ENCODE results near the gene EBNA1BP2. TPM values are rescaled to one million over a fixed set of nuclear protein-coding genes. Genes with fewer than 3 reads are reported as not detected.

The EBNA1BP2 gene
- total RNA-seq, 1 donor: 65.9 TPM

- no peak for DNase-seq (ENCODE audit: low read depth)
- H3K4me3 ChIP-seq (ENCODE audit: low read depth, low read length): no peak overlapping the region
- TF ChIP-seq, protein P1, sequence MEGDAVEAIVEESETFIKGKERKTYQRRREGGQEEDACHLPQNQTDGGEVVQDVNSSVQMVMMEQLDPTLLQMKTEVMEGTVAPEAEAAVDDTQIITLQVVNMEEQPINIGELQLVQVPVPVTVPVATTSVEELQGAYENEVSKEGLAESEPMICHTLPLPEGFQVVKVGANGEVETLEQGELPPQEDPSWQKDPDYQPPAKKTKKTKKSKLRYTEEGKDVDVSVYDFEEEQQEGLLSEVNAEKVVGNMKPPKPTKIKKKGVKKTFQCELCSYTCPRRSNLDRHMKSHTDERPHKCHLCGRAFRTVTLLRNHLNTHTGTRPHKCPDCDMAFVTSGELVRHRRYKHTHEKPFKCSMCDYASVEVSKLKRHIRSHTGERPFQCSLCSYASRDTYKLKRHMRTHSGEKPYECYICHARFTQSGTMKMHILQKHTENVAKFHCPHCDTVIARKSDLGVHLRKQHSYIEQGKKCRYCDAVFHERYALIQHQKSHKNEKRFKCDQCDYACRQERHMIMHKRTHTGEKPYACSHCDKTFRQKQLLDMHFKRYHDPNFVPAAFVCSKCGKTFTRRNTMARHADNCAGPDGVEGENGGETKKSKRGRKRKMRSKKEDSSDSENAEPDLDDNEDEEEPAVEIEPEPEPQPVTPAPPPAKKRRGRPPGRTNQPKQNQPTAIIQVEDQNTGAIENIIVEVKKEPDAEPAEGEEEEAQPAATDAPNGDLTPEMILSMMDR (IDR thresholded peaks at IDR 0.05; ENCODE audit: insufficient read depth, low read length): no peak
These were observed 34.5 kb downstream of the EBNA1BP2 start for GRCh38 chr1:43137445-43138052.

DNA sequence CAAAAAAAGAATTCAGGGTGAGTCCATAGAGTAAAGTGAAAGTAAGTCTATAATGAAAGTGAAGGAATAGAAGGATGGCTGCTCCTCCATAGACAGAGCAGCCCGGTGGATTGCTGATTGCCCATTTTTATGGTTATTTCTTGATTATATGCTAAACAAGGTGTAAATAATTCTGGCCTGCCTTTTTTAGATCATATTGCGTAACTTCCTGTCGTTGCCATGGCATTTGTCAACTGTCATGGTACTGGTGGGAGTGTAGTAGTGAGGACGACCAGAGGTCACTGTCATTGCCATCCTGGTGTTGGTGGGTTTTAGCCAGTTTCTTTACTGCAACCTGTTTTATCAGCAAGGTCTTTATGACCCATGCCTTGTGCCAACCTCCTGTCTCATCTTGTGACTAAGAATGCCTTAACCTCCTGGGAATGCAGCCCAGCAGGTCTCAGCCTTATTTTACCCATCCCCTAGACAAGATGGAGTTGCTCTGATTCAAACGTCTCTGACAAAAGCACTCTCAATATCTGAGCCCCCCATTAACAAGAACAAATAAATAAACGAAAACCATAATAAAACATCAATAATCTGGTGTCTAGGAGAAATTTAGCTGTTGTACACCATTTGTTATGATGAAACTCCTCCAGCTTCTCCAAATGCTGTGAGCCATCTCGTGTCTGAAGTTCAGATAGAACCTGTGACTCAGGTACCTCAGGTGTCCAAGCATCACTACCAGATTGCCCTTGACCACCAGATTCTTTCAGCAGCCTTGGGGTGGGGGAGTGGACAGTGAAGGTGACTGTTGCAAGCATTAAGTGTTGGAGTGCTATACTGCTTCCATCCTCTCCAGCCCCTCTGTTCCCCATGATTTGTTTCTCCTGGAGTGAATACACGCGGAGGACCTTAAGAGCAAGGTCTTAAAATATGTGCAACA is 36.0 kb downstream of the EBNA1BP2 start:
- no peak for DNase-seq (ENCODE audit: low read depth)
- no peak overlapping the region for H3K4me3 ChIP-seq (ENCODE audit: low read depth, low read length)
- TF ChIP-seq, protein P1 (IDR thresholded peaks at IDR 0.05; ENCODE audit: insufficient read depth, low read length): no peak

DNA sequence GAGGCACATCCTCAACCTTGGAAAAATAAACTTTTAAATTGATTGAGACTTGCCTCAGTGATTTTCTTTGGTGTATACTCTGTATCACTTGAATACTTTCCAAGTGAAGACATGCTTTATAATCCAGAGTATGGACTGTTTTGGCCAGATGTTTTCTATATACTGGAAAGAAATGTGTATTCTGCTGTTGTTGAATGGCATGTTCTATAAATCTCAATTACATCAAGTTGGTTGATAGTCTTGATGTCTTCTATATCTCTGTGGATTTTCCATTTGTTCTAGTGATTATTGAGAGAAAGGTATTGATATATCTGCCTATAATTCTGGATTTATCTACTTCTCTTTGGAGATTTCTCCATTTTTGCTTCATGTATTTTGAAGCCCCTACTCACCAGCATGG is 37.5 kb downstream of the EBNA1BP2 start:
- TF ChIP-seq, protein P1 (IDR thresholded peaks at IDR 0.05; ENCODE audit: insufficient read depth, low read length): no peak
- H3K4me3 ChIP-seq (ENCODE audit: low read depth, low read length): no peak overlapping the region
- no peak for DNase-seq (ENCODE audit: low read depth)

GRCh38 chr1:43134068-43134467 is 38.0 kb downstream of the EBNA1BP2 start:
- peak; percentile 18 for DNase-seq (ENCODE audit: low read depth)
- TF ChIP-seq, protein P1 (IDR thresholded peaks at IDR 0.05; ENCODE audit: insufficient read depth, low read length): no peak
- H3K4me3 ChIP-seq (ENCODE audit: low read depth, low read length): no peak overlapping the region

- no peak for DNase-seq (ENCODE audit: low read depth)
- H3K4me3 ChIP-seq (ENCODE audit: low read depth, low read length): no peak overlapping the region
- TF ChIP-seq, protein P1 (IDR thresholded peaks at IDR 0.05; ENCODE audit: insufficient read depth, low read length): no peak
These were observed 42.7 kb downstream of the EBNA1BP2 start for GRCh38 chr1:43129426-43129825.

- TF ChIP-seq, protein P1 (IDR thresholded peaks at IDR 0.05; ENCODE audit: insufficient read depth, low read length): no peak
- DNase-seq (ENCODE audit: low read depth): no peak
- H3K4me3 ChIP-seq (ENCODE audit: low read depth, low read length): no peak overlapping the region
These were observed 43.3 kb downstream of the EBNA1BP2 start for GRCh38 chr1:43128816-43129215.

Data from fibroblast of the aortic adventitia (primary cell).